Body of pancreas (tissue), 4 donors: Measurements from ENCODE around the gene MRPL47.

ENCODE experiments used
- POLR2A ChIP-seq, 3 donors: fragments of 450-650 bp; IDR thresholded peaks; one replicate each; pipeline ENCODE4 v1.6.1; 2016; ENCODE audit warnings: antibody characterized with exemption in 3 of 3, mild to moderate bottlenecking in 2 of 3
- TF ChIP-seq, protein P1 (sequence below), 7 experiments: fragments of 450-650 bp in 4 of 7; fragments of 200-600 bp in 3 of 7; sonication (generic) in 3 of 7; IDR thresholded peaks; one replicate each; pipeline ENCODE4 v1.5.1; 2016 to 2019; ENCODE audit warnings: antibody characterized with exemption in 7 of 7

DNA sequence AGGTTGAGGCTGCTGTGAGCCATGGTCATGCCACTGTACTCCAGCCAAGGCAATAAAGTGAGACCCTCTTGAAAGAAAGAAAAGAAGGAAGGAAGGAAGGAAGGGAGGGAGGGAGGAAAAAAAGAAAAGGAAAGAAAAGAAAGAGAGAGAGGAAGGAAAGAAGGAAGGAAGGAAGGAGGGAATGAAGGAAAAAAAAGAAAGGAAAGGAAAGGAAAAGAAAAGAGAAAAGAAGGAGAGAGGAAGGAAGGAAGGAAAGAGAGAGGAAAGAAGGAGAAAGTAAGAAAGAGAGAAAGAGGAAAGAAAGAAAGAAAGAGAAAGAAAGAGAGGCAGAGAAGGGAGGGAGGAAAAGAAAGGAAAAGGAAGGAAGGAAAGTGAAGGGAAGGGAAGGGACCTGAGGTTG lies 62.1 kb downstream of the MRPL47 start:
- TF ChIP-seq, protein P1, sequence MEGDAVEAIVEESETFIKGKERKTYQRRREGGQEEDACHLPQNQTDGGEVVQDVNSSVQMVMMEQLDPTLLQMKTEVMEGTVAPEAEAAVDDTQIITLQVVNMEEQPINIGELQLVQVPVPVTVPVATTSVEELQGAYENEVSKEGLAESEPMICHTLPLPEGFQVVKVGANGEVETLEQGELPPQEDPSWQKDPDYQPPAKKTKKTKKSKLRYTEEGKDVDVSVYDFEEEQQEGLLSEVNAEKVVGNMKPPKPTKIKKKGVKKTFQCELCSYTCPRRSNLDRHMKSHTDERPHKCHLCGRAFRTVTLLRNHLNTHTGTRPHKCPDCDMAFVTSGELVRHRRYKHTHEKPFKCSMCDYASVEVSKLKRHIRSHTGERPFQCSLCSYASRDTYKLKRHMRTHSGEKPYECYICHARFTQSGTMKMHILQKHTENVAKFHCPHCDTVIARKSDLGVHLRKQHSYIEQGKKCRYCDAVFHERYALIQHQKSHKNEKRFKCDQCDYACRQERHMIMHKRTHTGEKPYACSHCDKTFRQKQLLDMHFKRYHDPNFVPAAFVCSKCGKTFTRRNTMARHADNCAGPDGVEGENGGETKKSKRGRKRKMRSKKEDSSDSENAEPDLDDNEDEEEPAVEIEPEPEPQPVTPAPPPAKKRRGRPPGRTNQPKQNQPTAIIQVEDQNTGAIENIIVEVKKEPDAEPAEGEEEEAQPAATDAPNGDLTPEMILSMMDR (IDR thresholded peaks at IDR 0.05) = no peak
- TF ChIP-seq POLR2A (IDR thresholded peaks at IDR 0.05) = no peak
